WERI-Rb-1 (cell line): Measurements from ENCODE around the gene BLMH.

Experiments
- DNase-seq: peaks from one replicate; pipeline ENCODE4 v3.0.0-alpha.2; 2020
- H3K27ac ChIP-seq: fragments of 250-450 bp; sonication (Bioruptor Pico); 2 replicates; pipeline ENCODE4 v1.5.1; 2020; ENCODE audit warnings: mild to moderate bottlenecking, moderate library complexity
- H3K27me3 ChIP-seq: fragments of 250-450 bp; sonication (Bioruptor Pico); 2 replicates; pipeline ENCODE4 v1.5.1; 2021; ENCODE audit warnings: mild to moderate bottlenecking, low read depth, moderate library complexity; ENCODE audit not compliant: insufficient read depth, severe bottlenecking
- H3K36me3 ChIP-seq: fragments of 250-450 bp; sonication (Bioruptor Pico); 2 replicates; pipeline ENCODE4 v1.5.1; 2020; ENCODE audit warnings: mild to moderate bottlenecking, moderate library complexity
- H3K4me3 ChIP-seq: 2 replicates; pipeline ENCODE4 v1.5.1; 2011; ENCODE audit warnings: low read depth, mild to moderate bottlenecking, control low read depth, low read length
- H3K9me3 ChIP-seq: fragments of 250-450 bp; sonication (Bioruptor Pico); 2 replicates; pipeline ENCODE4 v1.5.1; 2021; ENCODE audit warnings: mild to moderate bottlenecking, moderate library complexity; ENCODE audit not compliant: severe bottlenecking
- TF ChIP-seq, protein P1 (sequence below): IDR thresholded peaks from 2 replicates; pipeline ENCODE4 v1.5.1; 2011; ENCODE audit warnings: low read depth, mild to moderate bottlenecking, control low read depth, inconsistent platforms, low read length

Gene BLMH

GRCh38 chr17:30334421-30334820 lies 42.7 kb upstream of the BLMH start:
- Histone ChIP-seq H3K27me3 (no peaks in the 10 kb centered on the region), H3K9me3 (no peaks in the 10 kb centered on the region), H3K27ac (no peak overlapping the region), H3K4me3 (no peak overlapping the region), H3K36me3 (no peaks in the 10 kb centered on the region)
- TF ChIP-seq, protein P1, sequence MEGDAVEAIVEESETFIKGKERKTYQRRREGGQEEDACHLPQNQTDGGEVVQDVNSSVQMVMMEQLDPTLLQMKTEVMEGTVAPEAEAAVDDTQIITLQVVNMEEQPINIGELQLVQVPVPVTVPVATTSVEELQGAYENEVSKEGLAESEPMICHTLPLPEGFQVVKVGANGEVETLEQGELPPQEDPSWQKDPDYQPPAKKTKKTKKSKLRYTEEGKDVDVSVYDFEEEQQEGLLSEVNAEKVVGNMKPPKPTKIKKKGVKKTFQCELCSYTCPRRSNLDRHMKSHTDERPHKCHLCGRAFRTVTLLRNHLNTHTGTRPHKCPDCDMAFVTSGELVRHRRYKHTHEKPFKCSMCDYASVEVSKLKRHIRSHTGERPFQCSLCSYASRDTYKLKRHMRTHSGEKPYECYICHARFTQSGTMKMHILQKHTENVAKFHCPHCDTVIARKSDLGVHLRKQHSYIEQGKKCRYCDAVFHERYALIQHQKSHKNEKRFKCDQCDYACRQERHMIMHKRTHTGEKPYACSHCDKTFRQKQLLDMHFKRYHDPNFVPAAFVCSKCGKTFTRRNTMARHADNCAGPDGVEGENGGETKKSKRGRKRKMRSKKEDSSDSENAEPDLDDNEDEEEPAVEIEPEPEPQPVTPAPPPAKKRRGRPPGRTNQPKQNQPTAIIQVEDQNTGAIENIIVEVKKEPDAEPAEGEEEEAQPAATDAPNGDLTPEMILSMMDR: no peak
- no peak for DNase-seq

GRCh38 chr17:30333503-30334360 lies 42.0 kb upstream of the BLMH start, which contains the start of gene TMIGD1:
TSS of gene TMIGD1 (minus strand) at chr17:30334057. CDS start at chr17:30332133, 1,924 bp downstream.
- no peaks in the 10 kb centered on the region for H3K36me3 ChIP-seq
- H3K27me3 ChIP-seq: no peaks in the 10 kb centered on the region
- no peaks in the 10 kb centered on the region for H3K9me3 ChIP-seq
- no peak for DNase-seq
- TF ChIP-seq, protein P1: no peak
- H3K27ac ChIP-seq: no peak within 1 kb of the TSS
- no peak within 1 kb of the TSS for H3K4me3 ChIP-seq

GRCh38 chr17:30332057-30332542 lies 40.4 kb upstream of the BLMH start:
- DNase-seq: no peak
- TF ChIP-seq, protein P1: no peak
- no peak overlapping the region for H3K4me3 ChIP-seq
- no peaks in the 10 kb centered on the region for H3K27me3 ChIP-seq
- no peaks in the 10 kb centered on the region for H3K36me3 ChIP-seq
- H3K9me3 ChIP-seq: no peaks in the 10 kb centered on the region
- no peak overlapping the region for H3K27ac ChIP-seq

- H3K27me3 ChIP-seq: no peaks in the 10 kb centered on the region
- DNase-seq: no peak
- no peaks in the 10 kb centered on the region for H3K9me3 ChIP-seq
- TF ChIP-seq, protein P1: no peak
- no peaks in the 10 kb centered on the region for H3K36me3 ChIP-seq
- H3K4me3 ChIP-seq: no peak overlapping the region
- no peak overlapping the region for H3K27ac ChIP-seq
These were observed 35.1 kb upstream of the BLMH start for GRCh38 chr17:30326809-30327208.

- H3K27me3 ChIP-seq: no peaks in the 10 kb centered on the region
- TF ChIP-seq, protein P1: no peak
- no peaks in the 10 kb centered on the region for H3K36me3 ChIP-seq
- no peak overlapping the region for H3K27ac ChIP-seq
- no peaks in the 10 kb centered on the region for H3K9me3 ChIP-seq
- no peak overlapping the region for H3K4me3 ChIP-seq
- no peak for DNase-seq
These were observed 33.0 kb upstream of the BLMH start for GRCh38 chr17:30324723-30325122.

DNA sequence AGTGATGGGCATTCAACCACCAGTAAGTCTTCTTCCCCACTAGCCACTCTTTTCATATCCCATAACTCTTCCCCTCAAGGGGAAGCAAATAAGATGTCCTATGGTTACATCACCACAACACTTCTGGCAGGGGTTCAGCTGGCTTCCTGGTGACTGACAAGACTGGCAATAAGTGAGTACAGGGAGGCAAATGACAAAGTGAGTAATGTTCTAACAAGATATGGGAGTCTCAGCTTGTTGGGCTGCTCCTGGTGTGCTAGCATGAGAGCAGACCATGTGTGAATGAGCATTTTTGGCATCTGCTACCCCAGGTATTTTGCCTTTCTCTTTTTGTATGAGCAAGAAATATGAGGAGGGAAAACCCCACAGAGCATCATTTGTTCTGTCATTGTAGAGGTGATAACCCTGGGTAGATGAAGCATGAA lies 32.2 kb upstream of the BLMH start:
- H3K4me3 ChIP-seq: no peak overlapping the region
- no peaks in the 10 kb centered on the region for H3K27me3 ChIP-seq
- no peaks in the 10 kb centered on the region for H3K9me3 ChIP-seq
- TF ChIP-seq, protein P1: no peak
- no peak overlapping the region for H3K27ac ChIP-seq
- no peak for DNase-seq
- H3K36me3 ChIP-seq: no peaks in the 10 kb centered on the region
